Right atrium auricular region (tissue), 2 donors: Measurements from ENCODE around the gene TAS2R13. TPM values are rescaled to one million over a fixed set of nuclear protein-coding genes. Genes with fewer than 3 reads are reported as not detected.

Source experiments
- DNase-seq: peaks from one replicate; pipeline ENCODE4 v3.0.0-alpha.2; 2019; ENCODE audit warnings: low spot score
- H3K27ac ChIP-seq, 2 donors: fragments of 200-600 bp; sonication (generic); 1 replicate in 1 of 2; 2 replicates in 1 of 2; pipeline ENCODE4 v1.5.1; 2016 to 2019
- H3K27me3 ChIP-seq, 2 donors: fragments of 200-600 bp; sonication (generic); one replicate each; pipeline versions ENCODE4 v1.5.1 to v1.6.0; 2017 to 2019
- H3K36me3 ChIP-seq: fragments of 200-600 bp; sonication (generic); one replicate; pipeline ENCODE4 v1.5.1; 2016
- H3K4me1 ChIP-seq, 2 donors: fragments of 200-600 bp; sonication (generic); one replicate each; pipeline versions ENCODE4 v1.5.1 to v1.6.0; 2017 to 2019
- H3K4me3 ChIP-seq, 2 donors: fragments of 200-600 bp; sonication (generic); 1 replicate in 1 of 2; 2 replicates in 1 of 2; pipeline ENCODE4 v1.5.1; 2017 to 2019; ENCODE audit warnings: mild to moderate bottlenecking in 1 of 2, moderate library complexity in 1 of 2
- H3K9me3 ChIP-seq, 2 donors: fragments of 200-600 bp; sonication (generic); one replicate each; pipeline ENCODE4 v1.5.1; 2019
- total RNA-seq, 2 donors: library from RNA; depleted of rRNA; stranded (reverse); fragments of >200 nt; gene quantifications; one replicate each; pipeline ENCODE4 v1.1.0, GENCODE V29; 2016
- TF ChIP-seq, protein P1 (sequence below), 2 donors: fragments of 200-600 bp; sonication (generic); IDR thresholded peaks; one replicate each; pipeline ENCODE4 v1.5.1; 2019; ENCODE audit warnings: antibody characterized with exemption in 2 of 2

TAS2R13 gene
- total RNA-seq, 2 donors from 2014 or later, result 0.24 to 0.63 TPM

DNA sequence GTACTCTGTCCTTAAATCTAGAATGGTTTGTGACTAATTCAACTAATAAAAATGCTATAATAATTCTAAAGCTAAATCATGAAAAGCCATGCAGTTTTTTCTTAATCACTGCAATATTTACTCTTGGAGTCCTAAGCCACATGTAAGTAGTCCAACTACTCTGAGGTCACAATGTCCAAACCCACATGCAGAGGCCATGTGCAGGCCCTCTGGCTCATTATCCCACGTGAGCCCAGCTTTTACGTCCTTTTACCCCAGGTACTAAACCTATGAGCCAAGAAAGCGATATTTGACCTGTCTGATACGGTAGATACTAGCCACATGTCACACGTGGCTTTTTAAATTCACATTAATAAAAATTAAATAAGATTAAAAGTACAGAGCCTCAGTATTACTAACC lies 12.5 kb downstream of the TAS2R13 start:
- H3K27ac ChIP-seq, result no peak overlapping the region
- no peaks in the 10 kb centered on the region for H3K4me1 ChIP-seq

DNA sequence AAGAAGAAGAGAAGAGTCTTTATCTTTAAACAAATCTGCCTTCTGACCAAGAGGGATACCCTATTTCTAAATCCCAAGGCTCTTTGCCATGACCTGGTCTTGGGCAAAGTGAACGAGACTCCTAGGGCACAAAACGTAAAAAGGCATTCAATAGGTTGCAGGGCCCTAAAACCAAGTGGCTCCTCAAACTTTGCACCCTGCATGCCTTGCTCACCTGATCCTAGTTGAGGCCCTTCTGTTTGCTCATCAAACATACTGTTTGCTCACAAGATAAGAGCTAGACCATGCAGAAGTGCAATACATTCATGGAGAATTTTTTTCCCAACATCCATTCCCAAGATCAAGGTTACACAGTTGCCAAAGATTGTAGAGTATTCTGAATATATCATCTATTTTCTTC lies 17.4 kb downstream of the TAS2R13 start:
- H3K36me3 ChIP-seq, result no peaks in the 10 kb centered on the region
- H3K27me3 ChIP-seq, result no peaks in the 10 kb centered on the region
- no peaks in the 10 kb centered on the region for H3K4me1 ChIP-seq
- TF ChIP-seq, protein P1, sequence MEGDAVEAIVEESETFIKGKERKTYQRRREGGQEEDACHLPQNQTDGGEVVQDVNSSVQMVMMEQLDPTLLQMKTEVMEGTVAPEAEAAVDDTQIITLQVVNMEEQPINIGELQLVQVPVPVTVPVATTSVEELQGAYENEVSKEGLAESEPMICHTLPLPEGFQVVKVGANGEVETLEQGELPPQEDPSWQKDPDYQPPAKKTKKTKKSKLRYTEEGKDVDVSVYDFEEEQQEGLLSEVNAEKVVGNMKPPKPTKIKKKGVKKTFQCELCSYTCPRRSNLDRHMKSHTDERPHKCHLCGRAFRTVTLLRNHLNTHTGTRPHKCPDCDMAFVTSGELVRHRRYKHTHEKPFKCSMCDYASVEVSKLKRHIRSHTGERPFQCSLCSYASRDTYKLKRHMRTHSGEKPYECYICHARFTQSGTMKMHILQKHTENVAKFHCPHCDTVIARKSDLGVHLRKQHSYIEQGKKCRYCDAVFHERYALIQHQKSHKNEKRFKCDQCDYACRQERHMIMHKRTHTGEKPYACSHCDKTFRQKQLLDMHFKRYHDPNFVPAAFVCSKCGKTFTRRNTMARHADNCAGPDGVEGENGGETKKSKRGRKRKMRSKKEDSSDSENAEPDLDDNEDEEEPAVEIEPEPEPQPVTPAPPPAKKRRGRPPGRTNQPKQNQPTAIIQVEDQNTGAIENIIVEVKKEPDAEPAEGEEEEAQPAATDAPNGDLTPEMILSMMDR (IDR thresholded peaks at IDR 0.05), result no peak
- no peak for DNase-seq
- H3K27ac ChIP-seq, result no peak overlapping the region
- no peaks in the 10 kb centered on the region for H3K9me3 ChIP-seq
- no peak overlapping the region for H3K4me3 ChIP-seq

More for the DNA sequence above, 12.5 kb downstream of the TAS2R13 start:
- Histone ChIP-seq H3K4me3 (no peak overlapping the region), H3K27me3 (no peaks in the 10 kb centered on the region), H3K36me3 (no peaks in the 10 kb centered on the region), H3K9me3 (no peaks in the 10 kb centered on the region)
- TF ChIP-seq, protein P1 (IDR thresholded peaks at IDR 0.05), result no peak
- DNase-seq, result no peak

DNA sequence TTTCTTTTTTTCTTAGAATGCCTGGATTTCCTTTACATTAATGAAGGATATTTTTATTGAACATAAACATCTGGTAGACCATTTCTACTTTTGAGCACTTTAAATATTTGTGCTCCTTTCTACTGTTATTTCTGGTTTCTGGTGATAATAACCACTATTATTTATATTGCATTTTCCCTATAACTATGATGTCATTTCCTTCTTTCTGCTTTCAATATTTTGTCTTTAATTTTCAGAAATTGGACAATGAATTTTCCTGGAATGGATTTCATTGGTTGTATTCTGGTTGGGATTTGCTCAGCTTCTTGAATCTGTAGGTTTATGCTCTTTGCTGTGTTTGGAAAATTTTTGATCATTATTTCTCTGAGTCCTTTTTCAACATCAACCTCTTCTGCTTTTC lies 20.1 kb downstream of the TAS2R13 start:
- no peak for DNase-seq
- H3K4me3 ChIP-seq, result no peak overlapping the region
- H3K27me3 ChIP-seq, result no peaks in the 10 kb centered on the region
- no peak overlapping the region for H3K27ac ChIP-seq
- no peaks in the 10 kb centered on the region for H3K36me3 ChIP-seq
- no peaks in the 10 kb centered on the region for H3K9me3 ChIP-seq
- no peaks in the 10 kb centered on the region for H3K4me1 ChIP-seq
- TF ChIP-seq, protein P1 (IDR thresholded peaks at IDR 0.05), result no peak

DNA sequence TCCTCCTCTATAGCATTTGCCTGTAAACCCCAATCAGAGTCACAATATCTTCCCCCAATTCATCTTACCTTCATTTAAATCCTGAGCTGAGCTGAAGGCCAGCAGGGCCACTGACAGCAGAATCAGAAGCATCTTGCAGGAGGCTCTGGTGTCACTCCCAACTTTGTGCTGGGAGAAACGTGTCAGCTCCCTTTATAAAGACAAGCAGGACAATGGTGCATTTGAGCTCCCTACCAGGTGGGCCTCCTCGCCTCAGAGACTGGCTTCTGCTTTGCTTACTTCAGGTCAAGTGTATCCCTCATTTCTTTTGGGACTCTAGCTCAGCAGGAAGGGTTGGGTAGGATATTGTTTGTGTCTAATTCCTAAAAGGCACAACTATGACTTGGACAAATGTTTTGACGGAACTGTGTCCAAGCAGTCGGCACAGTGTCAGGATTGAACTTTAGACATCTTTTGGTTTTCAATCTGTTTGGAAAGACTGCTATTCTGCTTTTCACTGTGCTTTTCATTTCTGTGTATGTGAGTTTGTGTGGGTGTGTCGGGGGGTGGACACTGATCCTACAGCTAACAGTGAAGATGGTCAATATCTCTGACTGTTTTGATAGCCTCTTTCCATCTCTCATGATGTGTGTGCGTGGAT lies 25.2 kb downstream of the TAS2R13 start, which contains the start of gene PRH1:
Gene PRH1, minus strand, starts transcription at position 170 of the 640 bp plus-strand sequence. Its CDS starts 38 bp downstream, at position 132.
- H3K4me1 ChIP-seq, result no peaks in the 10 kb centered on the region
- H3K9me3 ChIP-seq, result no peaks in the 10 kb centered on the region
- no peaks in the 10 kb centered on the region for H3K36me3 ChIP-seq
- no peak for DNase-seq
- H3K4me3 ChIP-seq, result no peak within 1 kb of the TSS
- TF ChIP-seq, protein P1 (IDR thresholded peaks at IDR 0.05), result no peak
- no peak within 1 kb of the TSS for H3K27ac ChIP-seq
- H3K27me3 ChIP-seq, result no peaks in the 10 kb centered on the region

DNA sequence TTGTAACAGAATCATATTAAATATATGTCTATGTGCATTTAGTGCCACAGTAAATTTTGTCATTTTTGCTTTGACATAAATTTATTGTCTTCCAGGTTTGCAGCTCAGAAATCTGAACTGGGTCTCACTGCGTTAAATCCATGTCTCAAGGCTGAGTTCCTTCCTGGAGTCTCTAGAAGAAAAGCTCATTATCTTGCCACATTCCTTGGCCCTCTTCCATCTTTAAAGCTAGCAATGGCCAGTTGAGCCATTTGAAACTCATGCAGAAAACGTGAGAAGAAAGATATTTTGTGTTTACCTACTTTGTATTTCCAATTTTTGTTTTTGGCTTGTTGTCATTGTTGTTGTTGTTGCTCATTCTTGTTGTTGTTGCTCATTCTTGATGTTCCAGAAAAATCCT lies 36.0 kb downstream of the TAS2R13 start:
- TF ChIP-seq, protein P1 (IDR thresholded peaks at IDR 0.05), result no peak
- H3K27ac ChIP-seq, result no peak overlapping the region

DNA sequence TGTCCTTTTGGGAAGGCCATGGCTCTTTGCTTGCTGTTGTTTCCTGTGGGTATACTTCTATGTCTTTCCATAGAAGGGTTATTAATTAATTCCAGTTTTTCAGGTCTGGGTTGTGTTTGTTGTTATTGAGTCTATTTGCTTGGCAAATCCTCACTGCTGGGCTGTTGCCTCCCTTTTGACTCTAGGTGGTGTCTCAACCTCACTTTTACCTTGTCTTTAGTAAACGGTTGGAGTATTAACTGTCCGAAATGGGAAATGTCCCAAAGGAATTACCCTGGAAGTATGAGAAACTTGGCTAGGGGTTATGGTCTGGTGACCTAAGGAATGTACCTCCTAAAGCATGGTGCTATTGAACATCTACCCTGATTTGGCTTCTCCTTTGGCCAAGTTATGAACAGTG lies 42.0 kb downstream of the TAS2R13 start:
- no peak for DNase-seq
- Histone ChIP-seq H3K4me3 (no peak overlapping the region), H3K36me3 (no peaks in the 10 kb centered on the region), H3K4me1 (no peaks in the 10 kb centered on the region), H3K9me3 (peaks cover 0 to 10% of the 10 kb centered on the region in 2 donors), H3K27me3 (no peaks in the 10 kb centered on the region), H3K27ac (no peak overlapping the region)
- TF ChIP-seq, protein P1 (IDR thresholded peaks at IDR 0.05), result peak in 1 of 2 donors; percentile 14

More for the DNA sequence above, 36.0 kb downstream of the TAS2R13 start:
- Histone ChIP-seq H3K4me1 (no peaks in the 10 kb centered on the region), H3K27me3 (no peaks in the 10 kb centered on the region), H3K9me3 (no peaks in the 10 kb centered on the region), H3K36me3 (no peaks in the 10 kb centered on the region), H3K4me3 (no peak overlapping the region)
- no peak for DNase-seq
